HG03280 (cell line): ENCODE measurements around the gene SLC36A4.
"Not testable (repeated sequence)": the region's sequence is repeated elsewhere in the genome, so short reads cannot be mapped to it uniquely, and the experiment has no call there.

ENCODE experiments used
- ATAC-seq: cut with Tn5 transposase; IDR thresholded peaks from one replicate; pipeline ENCODE4 v1.9.1; 2021; ENCODE audit warnings: mild to moderate bottlenecking, moderate library complexity; ENCODE audit not compliant: unreplicated experiment

The SLC36A4 gene

DNA sequence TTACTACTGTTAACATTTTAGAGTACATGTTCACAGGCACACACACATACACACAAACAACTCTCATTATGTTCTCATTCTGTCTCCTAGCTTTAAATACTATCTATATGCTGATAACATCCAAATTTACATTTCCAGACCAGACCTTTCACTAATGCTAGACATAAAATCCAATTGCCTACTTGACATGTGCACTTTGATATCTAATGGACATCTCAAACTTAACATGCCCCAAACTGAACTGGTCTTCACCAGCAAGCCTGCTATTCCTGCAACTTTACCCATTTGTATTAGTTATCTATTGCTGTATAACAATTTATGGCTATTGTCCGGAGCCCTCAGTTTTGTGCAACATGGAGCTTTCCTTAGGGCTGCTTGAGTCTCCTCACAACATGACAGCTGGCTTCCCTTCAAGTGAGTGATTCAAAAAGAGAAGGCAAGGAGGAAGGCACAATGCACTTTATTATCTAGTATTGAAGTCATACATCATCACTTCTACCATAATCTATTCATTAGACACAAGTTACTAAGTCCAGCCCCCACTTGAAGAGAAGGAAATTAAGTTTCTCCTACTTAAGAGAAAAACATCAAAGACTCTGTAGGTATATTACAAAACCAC, 3.0 kb downstream of the SLC36A4 start:
- ATAC-seq, result no peak

GRCh38 chr11:93193731-93194130, 4.1 kb downstream of the SLC36A4 start:
- ATAC-seq, result no peak

DNA sequence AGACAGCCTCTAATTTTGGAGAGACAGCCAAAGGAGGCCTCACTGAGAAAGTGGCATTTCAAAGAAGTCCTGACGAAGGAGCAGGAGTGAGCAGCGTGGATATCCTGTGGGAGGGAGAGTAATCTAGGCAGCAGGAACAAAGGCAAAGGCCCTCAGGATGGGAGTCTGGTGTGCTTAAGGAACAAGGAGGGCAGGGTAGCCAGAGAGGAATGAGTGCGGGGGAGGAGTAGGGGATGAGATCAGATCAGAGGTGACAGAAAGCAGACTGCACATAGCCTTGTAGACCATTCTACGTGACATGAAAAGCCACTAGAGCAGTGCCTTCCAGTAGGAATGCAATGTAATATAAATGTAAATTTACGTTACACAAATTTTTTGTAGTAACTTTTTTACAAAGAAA, 5.6 kb downstream of the SLC36A4 start:
- no peak for ATAC-seq

DNA sequence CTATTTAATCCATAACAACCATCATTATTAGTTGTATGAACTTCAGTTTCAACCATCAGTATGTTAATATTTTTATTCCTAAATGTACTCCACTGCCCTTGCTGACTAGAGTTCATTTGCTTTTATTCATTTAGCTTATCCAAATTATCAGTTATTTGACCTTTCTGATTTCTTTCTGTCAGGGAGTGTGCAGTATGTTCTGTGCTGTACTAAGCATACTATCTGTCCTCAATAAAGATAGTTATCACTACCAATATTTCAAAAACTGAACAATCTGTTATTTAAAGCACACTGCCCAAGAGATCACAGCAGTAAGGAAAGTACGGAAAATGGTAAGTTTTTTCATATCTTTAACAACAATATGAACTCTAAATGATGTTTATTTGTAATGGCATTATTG, 8.3 kb downstream of the SLC36A4 start:
- no peak for ATAC-seq

DNA sequence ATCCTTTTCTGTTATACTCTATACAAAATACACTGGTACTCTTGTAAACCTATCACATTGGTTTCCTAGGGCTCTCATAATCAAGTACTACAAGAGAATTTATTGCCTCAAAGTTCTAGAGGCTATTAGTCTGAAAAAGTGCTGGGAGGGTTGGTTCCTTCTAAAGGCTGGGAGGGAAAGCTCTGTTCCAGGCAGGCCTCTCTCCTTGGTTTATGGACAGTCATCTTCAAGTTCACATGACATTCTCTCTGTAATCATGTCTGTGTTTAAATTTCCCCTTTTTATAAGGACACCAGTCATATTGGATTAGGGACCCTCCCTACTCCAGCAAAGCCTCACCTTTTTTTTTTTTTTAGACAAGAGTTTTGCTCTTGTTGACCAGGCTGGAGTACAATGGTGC, 9.1 kb downstream of the SLC36A4 start:
- no peak for ATAC-seq

- ATAC-seq, result no peak
Measured at GRCh38 chr11:93187290-93187689, 10.5 kb downstream of the SLC36A4 start.

- ATAC-seq, result not testable (repeated sequence)
Measured at GRCh38 chr11:93177891-93178290, 19.9 kb downstream of the SLC36A4 start.

GRCh38 chr11:93169950-93170561, 27.7 kb downstream of the SLC36A4 start:
- no peak for ATAC-seq

GRCh38 chr11:93169143-93169542, 28.6 kb downstream of the SLC36A4 start:
- no peak for ATAC-seq

DNA sequence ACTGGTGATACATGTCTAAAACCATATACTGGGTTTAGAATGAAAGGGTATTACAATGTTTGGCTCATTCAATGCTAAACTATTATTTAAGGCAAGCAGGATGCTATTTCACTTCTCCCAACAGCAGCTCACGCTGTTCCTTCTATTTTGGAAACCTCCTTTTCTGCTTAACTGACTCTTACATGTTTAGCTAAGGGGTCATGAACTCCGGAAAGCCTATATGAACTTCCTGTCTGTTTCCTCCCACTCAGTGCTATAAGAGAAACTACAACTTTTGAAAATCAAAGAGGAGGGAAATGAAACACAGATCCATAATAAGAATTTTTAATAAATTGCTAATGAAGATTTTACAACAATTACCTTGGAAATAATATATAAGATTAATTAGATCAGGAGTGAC, 30.9 kb downstream of the SLC36A4 start:
- ATAC-seq, result no peak

- no peak for ATAC-seq
Measured at GRCh38 chr11:93166194-93166593, 31.6 kb downstream of the SLC36A4 start.

GRCh38 chr11:93160808-93161207, 37.0 kb downstream of the SLC36A4 start:
- no peak for ATAC-seq

DNA sequence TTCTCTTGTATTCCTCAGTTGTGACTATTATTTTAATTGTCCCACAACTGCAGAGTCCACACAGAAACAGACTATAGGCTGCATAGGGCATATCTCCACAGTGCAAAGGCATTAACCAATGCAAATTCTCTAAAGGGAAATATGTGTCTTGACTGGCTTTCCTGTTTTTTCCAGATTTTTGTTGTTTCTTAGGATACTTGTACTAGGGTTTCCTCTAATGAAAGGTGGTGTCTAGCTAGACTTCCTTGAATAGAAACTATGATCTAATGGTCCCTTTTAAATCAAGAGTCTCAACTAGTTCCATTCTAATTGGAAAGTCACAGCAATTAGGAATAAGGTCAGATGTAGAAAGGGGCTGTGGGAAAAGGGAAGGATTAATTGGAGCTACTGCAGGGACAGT, 37.6 kb downstream of the SLC36A4 start:
- ATAC-seq, result no peak

DNA sequence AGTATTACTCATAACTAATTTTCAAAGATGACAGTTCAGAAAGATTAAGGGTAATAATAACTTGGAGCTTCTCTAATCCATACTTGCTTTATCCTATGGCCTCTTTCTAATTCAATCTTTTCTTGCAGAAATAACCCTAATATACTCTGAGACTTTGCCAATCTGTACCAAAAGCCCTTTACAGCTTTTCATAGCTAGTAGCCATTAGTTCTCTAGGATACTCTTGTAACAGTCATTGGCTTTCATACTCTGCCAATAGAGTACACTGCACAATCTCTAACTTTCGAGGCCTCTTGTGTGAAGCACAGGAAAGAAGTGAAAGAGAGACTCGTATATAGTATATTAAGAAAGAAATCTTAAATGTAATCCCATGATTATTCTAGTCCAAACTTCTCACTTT, 38.1 kb downstream of the SLC36A4 start:
- ATAC-seq, result no peak

DNA sequence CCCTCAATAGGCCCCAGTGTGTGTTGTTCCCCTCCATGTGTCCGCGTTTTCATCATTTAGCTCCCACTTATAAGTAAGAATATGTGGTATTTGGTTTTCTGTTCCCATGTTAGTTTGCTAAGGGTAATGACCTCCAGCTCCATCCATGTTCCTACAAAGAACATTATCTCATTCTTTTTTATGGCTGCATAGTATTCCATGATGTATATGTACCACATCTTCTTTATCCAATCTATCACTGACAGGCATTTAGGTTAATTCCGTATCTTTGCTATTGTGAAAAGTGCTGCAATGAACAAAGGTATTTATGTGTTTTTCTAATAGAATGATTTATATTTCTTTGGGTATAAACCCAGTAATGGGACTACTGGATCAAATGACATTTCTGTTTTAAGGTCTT, 42.1 kb downstream of the SLC36A4 start:
- no peak for ATAC-seq

DNA sequence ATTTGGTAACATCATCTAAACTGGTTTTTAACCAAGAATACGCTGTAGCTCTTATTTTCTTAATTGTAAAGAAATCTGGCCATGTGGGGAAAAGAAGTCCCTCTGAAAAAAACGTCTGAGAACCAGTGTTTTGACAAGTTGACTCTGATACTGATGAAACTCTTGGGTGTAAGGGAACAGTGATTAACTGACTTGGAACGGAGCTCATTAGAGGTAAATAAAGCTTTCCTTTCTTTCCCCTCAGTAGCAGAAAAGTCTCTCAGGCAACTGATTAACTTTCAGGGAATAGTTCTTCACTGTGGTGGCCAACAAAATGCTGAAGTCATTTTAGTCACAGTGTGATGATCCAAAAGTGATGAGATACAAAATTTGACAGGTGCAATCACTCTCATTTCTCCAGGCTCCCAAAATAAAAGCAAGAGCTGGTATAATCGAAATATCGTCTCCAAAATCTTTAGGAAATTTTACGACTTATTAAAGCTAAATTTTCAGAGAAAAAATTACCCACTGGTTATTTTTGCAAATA, 52.3 kb downstream of the SLC36A4 start:
- ATAC-seq, result no peak

GRCh38 chr11:93143800-93144199, 54.0 kb downstream of the SLC36A4 start:
- no peak for ATAC-seq

- ATAC-seq, result no peak
Measured at GRCh38 chr11:93143186-93143585, 54.6 kb downstream of the SLC36A4 start.

GRCh38 chr11:93133488-93134109, 64.2 kb downstream of the SLC36A4 start:
- no peak for ATAC-seq

DNA sequence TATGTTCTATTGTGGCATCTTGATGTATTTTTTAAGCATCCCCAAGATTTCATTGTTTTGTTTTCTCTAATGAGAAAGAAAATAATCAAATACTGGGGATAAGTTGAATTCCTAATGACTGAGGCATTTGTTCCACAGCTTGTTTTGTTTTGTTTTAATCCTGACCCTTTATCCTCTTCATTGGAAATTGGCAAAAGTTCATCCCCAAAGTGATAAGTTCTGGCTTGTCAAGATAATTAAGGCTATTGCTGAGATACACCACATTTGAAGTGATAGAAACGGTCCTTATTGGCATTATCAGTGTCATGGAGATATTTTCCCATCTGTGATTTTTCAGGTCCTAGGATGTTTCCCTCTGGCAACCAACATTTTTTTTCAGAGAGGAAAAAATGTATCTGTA, 65.0 kb downstream of the SLC36A4 start:
- ATAC-seq, result no peak

DNA sequence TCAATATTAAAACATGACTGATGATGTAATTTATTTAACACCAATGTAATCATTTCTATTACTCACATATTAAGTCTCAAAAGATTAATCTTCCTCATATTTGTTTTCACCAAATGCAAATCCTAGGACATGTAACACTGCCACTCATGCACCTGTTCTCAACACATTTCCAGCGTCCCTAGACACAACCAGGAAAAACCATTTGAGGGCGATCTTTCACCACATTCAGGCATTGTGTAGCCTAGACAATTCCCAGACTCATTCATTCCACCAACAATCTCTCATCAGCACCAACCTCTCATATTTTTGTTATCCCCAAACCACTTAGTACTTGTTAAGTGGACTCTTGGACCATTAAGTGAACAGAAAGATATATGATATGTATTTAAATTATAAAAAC, 66.1 kb downstream of the SLC36A4 start:
- no peak for ATAC-seq

DNA sequence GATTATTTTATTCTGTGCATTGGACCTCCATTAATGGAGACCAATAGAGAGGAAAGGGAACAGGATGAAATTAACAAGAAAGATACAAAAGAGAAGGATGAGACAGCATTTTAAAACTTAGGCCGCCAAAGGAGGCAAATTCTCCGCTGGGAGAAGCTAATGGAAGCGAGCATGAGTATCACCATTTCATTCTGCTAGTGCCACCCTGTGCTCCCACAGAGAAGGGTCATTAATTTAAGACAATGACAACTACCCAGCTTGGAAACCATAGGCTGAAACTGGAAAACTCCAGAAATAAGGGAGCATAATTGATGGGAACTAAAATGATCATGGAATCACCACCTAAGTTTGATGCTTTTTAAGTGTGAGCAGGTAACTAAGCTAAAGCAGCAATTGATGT, 69.2 kb downstream of the SLC36A4 start:
- ATAC-seq, result no peak
